Gastroesophageal sphincter (tissue), 3 donors: ENCODE measurements around the gene DIPK2A.

Experiments used
- EP300 ChIP-seq: sonication (generic); formaldehyde crosslinking; IDR thresholded peaks from one replicate; pipeline ENCODE4 v1.6.1; 2017; ENCODE audit warnings: antibody characterized with exemption, mild to moderate bottlenecking
- POLR2A ChIP-seq, 2 donors: fragments of 450-650 bp; IDR thresholded peaks; one replicate each; pipeline ENCODE4 v1.6.1; 2017; ENCODE audit warnings: antibody characterized with exemption in 2 of 2, mild to moderate bottlenecking in 2 of 2, moderate library complexity in 1 of 2
- TF ChIP-seq, protein P1 (sequence below), 4 experiments: fragments of 200-600 bp in 2 of 4; fragments of 450-650 bp in 2 of 4; sonication (generic) in 1 of 4; IDR thresholded peaks; one replicate each; pipeline ENCODE4 v1.5.1; 2017 to 2019; ENCODE audit warnings: antibody characterized with exemption in 4 of 4, mild to moderate bottlenecking in 2 of 4, moderate library complexity in 2 of 4

- TF ChIP-seq, protein P1, sequence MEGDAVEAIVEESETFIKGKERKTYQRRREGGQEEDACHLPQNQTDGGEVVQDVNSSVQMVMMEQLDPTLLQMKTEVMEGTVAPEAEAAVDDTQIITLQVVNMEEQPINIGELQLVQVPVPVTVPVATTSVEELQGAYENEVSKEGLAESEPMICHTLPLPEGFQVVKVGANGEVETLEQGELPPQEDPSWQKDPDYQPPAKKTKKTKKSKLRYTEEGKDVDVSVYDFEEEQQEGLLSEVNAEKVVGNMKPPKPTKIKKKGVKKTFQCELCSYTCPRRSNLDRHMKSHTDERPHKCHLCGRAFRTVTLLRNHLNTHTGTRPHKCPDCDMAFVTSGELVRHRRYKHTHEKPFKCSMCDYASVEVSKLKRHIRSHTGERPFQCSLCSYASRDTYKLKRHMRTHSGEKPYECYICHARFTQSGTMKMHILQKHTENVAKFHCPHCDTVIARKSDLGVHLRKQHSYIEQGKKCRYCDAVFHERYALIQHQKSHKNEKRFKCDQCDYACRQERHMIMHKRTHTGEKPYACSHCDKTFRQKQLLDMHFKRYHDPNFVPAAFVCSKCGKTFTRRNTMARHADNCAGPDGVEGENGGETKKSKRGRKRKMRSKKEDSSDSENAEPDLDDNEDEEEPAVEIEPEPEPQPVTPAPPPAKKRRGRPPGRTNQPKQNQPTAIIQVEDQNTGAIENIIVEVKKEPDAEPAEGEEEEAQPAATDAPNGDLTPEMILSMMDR (IDR thresholded peaks at IDR 0.05): no peak
- TF ChIP-seq EP300 (no peak), POLR2A (IDR thresholded peaks at IDR 0.05) (no peak)
These were observed 507 bp downstream of the DIPK2A start for GRCh38 chr3:143972155-143972504.
